GM21515 (cell line): ENCODE results near the gene ANO6.

ENCODE experiments used
- ATAC-seq: cut with Tn5 transposase; IDR thresholded peaks from one replicate; pipeline ENCODE4 v1.9.1; 2021; ENCODE audit not compliant: unreplicated experiment

Gene ANO6

GRCh38 chr12:45433441-45433868 lies 217.6 kb downstream of the ANO6 start:
- no peak for ATAC-seq

GRCh38 chr12:45434094-45434493 lies 218.2 kb downstream of the ANO6 start:
- no peak for ATAC-seq

GRCh38 chr12:45435945-45436710 lies 220.2 kb downstream of the ANO6 start:
- ATAC-seq: no peak

GRCh38 chr12:45439039-45439438 lies 223.1 kb downstream of the ANO6 start:
- no peak for ATAC-seq

GRCh38 chr12:45446013-45446412 lies 230.1 kb downstream of the ANO6 start:
- no peak for ATAC-seq

GRCh38 chr12:45458238-45458637 lies 242.3 kb downstream of the ANO6 start:
- ATAC-seq: no peak

- no peak for ATAC-seq
These were observed 243.2 kb downstream of the ANO6 start for GRCh38 chr12:45458854-45459807.

- no peak for ATAC-seq
These were observed 246.6 kb downstream of the ANO6 start for GRCh38 chr12:45462506-45462905.

GRCh38 chr12:45464699-45465098 lies 248.8 kb downstream of the ANO6 start:
- no peak for ATAC-seq

- no peak for ATAC-seq
These were observed 253.1 kb downstream of the ANO6 start for GRCh38 chr12:45468751-45469615.

GRCh38 chr12:45469902-45470301 lies 254.0 kb downstream of the ANO6 start:
- ATAC-seq: no peak

GRCh38 chr12:45473636-45474035 lies 257.7 kb downstream of the ANO6 start:
- no peak for ATAC-seq

GRCh38 chr12:45475594-45475993 lies 259.7 kb downstream of the ANO6 start:
- ATAC-seq: no peak

GRCh38 chr12:45477526-45477925 lies 261.6 kb downstream of the ANO6 start:
- ATAC-seq: no peak

GRCh38 chr12:45478931-45479330 lies 263.0 kb downstream of the ANO6 start:
- ATAC-seq: no peak

GRCh38 chr12:45481746-45482145 lies 265.9 kb downstream of the ANO6 start:
- ATAC-seq: no peak

- ATAC-seq: no peak
These were observed 267.7 kb downstream of the ANO6 start for GRCh38 chr12:45483571-45483970.
